WTC11 (cell line): Measurements from ENCODE around the gene METTL1. TPM values are rescaled to one million over a fixed set of nuclear protein-coding genes. Genes with fewer than 3 reads are reported as not detected.

Experiments
- ATAC-seq: fragments of 200-7000 bp; cut with Tn5 transposase; 2 replicates; pipeline ENCODE4 v1.10.0; 2021; ENCODE audit warnings: mild to moderate bottlenecking, moderate library complexity
- CTCF ChIA-PET: fragments of 300-600 bp; sonication (Branson Sonifier 250); formaldehyde crosslinking; loops from one replicate; lab custom pipeline; 2021; ENCODE audit warnings: antibody characterized with exemption; lab: Charles Lee
- POLR2A ChIA-PET: fragments of 350-600 bp; sonication (Branson Sonifier 250); formaldehyde crosslinking; loops from one replicate; lab custom pipeline; 2021; ENCODE audit warnings: antibody characterized with exemption; lab: Charles Lee
- DNase-seq: peaks from one replicate; pipeline ENCODE4 v3.0.0; 2021; ENCODE audit warnings: low spot score
- H3K27ac Mint-ChIP-seq: 2 replicates; pipeline ENCODE4 v1.8.0; 2021; ENCODE audit warnings: mixed read lengths
- H3K27me3 Mint-ChIP-seq: 2 replicates; pipeline ENCODE4 v1.8.0; 2021; ENCODE audit warnings: low read depth, mild to moderate bottlenecking, moderate library complexity, mixed read lengths
- H3K36me3 Mint-ChIP-seq: 2 replicates; pipeline ENCODE4 v1.8.0; 2021; ENCODE audit warnings: mixed read lengths
- H3K4me1 Mint-ChIP-seq: 2 replicates; pipeline ENCODE4 v1.8.0; 2022; ENCODE audit warnings: mixed read lengths
- H3K4me3 Mint-ChIP-seq: 2 replicates; pipeline ENCODE4 v1.8.0; 2021; ENCODE audit warnings: mild to moderate bottlenecking, moderate library complexity, mixed read lengths
- H3K9me3 Mint-ChIP-seq: 2 replicates; pipeline ENCODE4 v1.8.0; 2021; ENCODE audit warnings: mixed read lengths
- ARID4B ChIP-seq: sonication (generic); formaldehyde crosslinking; IDR thresholded peaks from 2 replicates; pipeline ENCODE4 v1.8.0; 2023; ENCODE audit warnings: missing genetic modification reagents, mild to moderate bottlenecking, borderline replicate concordance
- E2F1 ChIP-seq: sonication (generic); formaldehyde crosslinking; IDR thresholded peaks from 2 replicates; pipeline ENCODE4 v1.8.0; 2022; ENCODE audit warnings: mild to moderate bottlenecking, missing genetic modification reagents
- E2F4 ChIP-seq: sonication (generic); formaldehyde crosslinking; IDR thresholded peaks from 2 replicates; pipeline ENCODE4 v1.8.1; 2022; ENCODE audit warnings: low read depth, mild to moderate bottlenecking, moderate library complexity, missing genetic modification reagents, borderline replicate concordance
- ELF4 ChIP-seq: sonication (generic); formaldehyde crosslinking; IDR thresholded peaks from 2 replicates; pipeline ENCODE4 v1.8.1; 2022; ENCODE audit warnings: low read depth, mild to moderate bottlenecking, moderate library complexity, missing genetic modification reagents
- ETV6 ChIP-seq: sonication (generic); formaldehyde crosslinking; IDR thresholded peaks from 2 replicates; pipeline ENCODE4 v1.8.1; 2022; ENCODE audit warnings: mild to moderate bottlenecking, missing genetic modification reagents
- FOXK1 ChIP-seq: sonication (generic); formaldehyde crosslinking; IDR thresholded peaks from 2 replicates; pipeline ENCODE4 v1.8.0; 2022; ENCODE audit warnings: mild to moderate bottlenecking, moderate library complexity, missing genetic modification reagents
- HMGA2 ChIP-seq: fragments of 250-450 bp; sonication (Bioruptor Pico); IDR thresholded peaks from 2 replicates; pipeline ENCODE4 v1.4.0; 2021; ENCODE audit warnings: mild to moderate bottlenecking, moderate library complexity
- IRF2 ChIP-seq: sonication (generic); formaldehyde crosslinking; IDR thresholded peaks from 2 replicates; pipeline ENCODE4 v1.8.0; 2022; ENCODE audit warnings: low read depth, missing genetic modification reagents, borderline replicate concordance
- JAZF1 ChIP-seq: fragments of 250-450 bp; sonication (Bioruptor Pico); IDR thresholded peaks from 2 replicates; pipeline ENCODE4 v1.9.0; 2021; ENCODE audit warnings: moderate library complexity, mild to moderate bottlenecking, inconsistent platforms
- MXD4 ChIP-seq: fragments of 250-450 bp; sonication (Bioruptor Pico); IDR thresholded peaks from 2 replicates; pipeline ENCODE4 v1.8.0; 2021; ENCODE audit warnings: mild to moderate bottlenecking, moderate library complexity, borderline replicate concordance
- NFATC4 ChIP-seq: fragments of 250-450 bp; sonication (Bioruptor Pico); IDR thresholded peaks from 2 replicates; pipeline ENCODE4 v1.9.0; 2021; ENCODE audit warnings: mild to moderate bottlenecking
- NFYB ChIP-seq: sonication (generic); formaldehyde crosslinking; conservative IDR thresholded peaks from 2 replicates; pipeline ENCODE4 v1.8.0; 2022; ENCODE audit warnings: low read depth, missing genetic modification reagents
- NR2C2 ChIP-seq: sonication (generic); formaldehyde crosslinking; IDR thresholded peaks from 2 replicates; pipeline ENCODE4 v1.8.0; 2022; ENCODE audit warnings: mild to moderate bottlenecking, missing genetic modification reagents
- NR3C1 ChIP-seq: sonication (generic); formaldehyde crosslinking; conservative IDR thresholded peaks from 2 replicates; pipeline ENCODE4 v1.8.1; 2023; ENCODE audit warnings: low read depth, mild to moderate bottlenecking, missing genetic modification reagents
- OVOL2 ChIP-seq: fragments of 250-450 bp; sonication (Bioruptor Pico); IDR thresholded peaks from 2 replicates; pipeline ENCODE4 v1.9.0; 2021; ENCODE audit warnings: mild to moderate bottlenecking, borderline replicate concordance
- PRRX2 ChIP-seq: fragments of 250-450 bp; sonication (Bioruptor Pico); IDR thresholded peaks from 2 replicates; pipeline ENCODE4 v1.8.0; 2021; ENCODE audit warnings: mild to moderate bottlenecking
- SOX15 ChIP-seq: fragments of 250-450 bp; sonication (Bioruptor Pico); IDR thresholded peaks from 2 replicates; pipeline ENCODE4 v1.9.0; 2021; ENCODE audit warnings: mild to moderate bottlenecking
- SP1 ChIP-seq: sonication (generic); formaldehyde crosslinking; conservative IDR thresholded peaks from 2 replicates; pipeline ENCODE4 v1.8.1; 2022; ENCODE audit warnings: missing genetic modification reagents
- STAT6 ChIP-seq: sonication (generic); formaldehyde crosslinking; conservative IDR thresholded peaks from 2 replicates; pipeline ENCODE4 v1.8.1; 2023; ENCODE audit warnings: mild to moderate bottlenecking, low read depth, missing genetic modification reagents, moderate library complexity
- TCF7 ChIP-seq: sonication (generic); formaldehyde crosslinking; IDR thresholded peaks from 2 replicates; pipeline ENCODE4 v1.8.0; 2022; ENCODE audit warnings: mild to moderate bottlenecking, low read depth, missing genetic modification reagents, moderate library complexity
- ZBTB21 ChIP-seq: sonication (generic); formaldehyde crosslinking; IDR thresholded peaks from 2 replicates; pipeline ENCODE4 v1.8.1; 2023; ENCODE audit warnings: mild to moderate bottlenecking, missing genetic modification reagents, borderline replicate concordance
- ZNF232 ChIP-seq: sonication (generic); formaldehyde crosslinking; IDR thresholded peaks from 2 replicates; pipeline ENCODE4 v1.8.0; 2022; ENCODE audit warnings: mild to moderate bottlenecking, missing genetic modification reagents
- ZNF396 ChIP-seq: fragments of 250-450 bp; sonication (Bioruptor Pico); IDR thresholded peaks from 2 replicates; pipeline ENCODE4 v1.8.0; 2021; ENCODE audit warnings: mild to moderate bottlenecking, moderate library complexity, borderline replicate concordance
- ZNF423 ChIP-seq: fragments of 250-450 bp; sonication (Bioruptor Pico); IDR thresholded peaks from 2 replicates; pipeline ENCODE4 v2.1.2; 2022; ENCODE audit warnings: mild to moderate bottlenecking, moderate library complexity
- total RNA-seq: library from RNA; stranded (reverse); gene quantifications from 3 replicates; pipeline ENCODE4 v1.2.3, GENCODE V29; 2021

The METTL1 gene
- total RNA-seq, 1 experiment from 2014 or later = 25.5 TPM

GRCh38 chr12:57741844-57742738 is 29.8 kb downstream of the METTL1 start:
- POLR2A ChIA-PET = interaction anchor here (1.0 kb wide), 1 partner anchor 10 kb away, joined by 4 read pairs; the partner anchor contains the start of gene CDK4
- Mint-ChIP-seq H3K27me3 (peaks cover 69% of the 10 kb centered on the region), H3K36me3 (peaks cover 13% of the 10 kb centered on the region), H3K27ac (no peak overlapping the region), H3K4me1 (peaks cover 20% of the 10 kb centered on the region), H3K9me3 (no peaks in the 10 kb centered on the region; the same call in 1 of the 2 replicates), H3K4me3 (peak overlapping the region; percentile 39)
- ATAC-seq (peak; percentile 19), DNase-seq (peak; percentile 46)
- CTCF ChIA-PET = interaction anchor here (0.6 to 4.7 kb wide), 8 partner anchors 10 to 159 kb away, joined by 3 to 31 read pairs (median 4); partner anchors contain the start of gene B4GALNT1
- TF ChIP-seq PRRX2 (CRISPR knock-in tag) (no peak), JAZF1 (CRISPR knock-in tag) (no peak), HMGA2 (CRISPR knock-in tag) (no peak), E2F1 (no peak), E2F4 (CRISPR knock-in tag) (no peak), ZNF396 (no peak), NFYB (CRISPR knock-in tag) (no peak), SOX15 (no peak), IRF2 (CRISPR knock-in tag) (no peak), ELF4 (no peak), ZNF423 (CRISPR knock-in tag) (no peak), ARID4B (no peak), ETV6 (no peak), ZBTB21 (CRISPR knock-in tag) (no peak), FOXK1 (no peak), NR2C2 (CRISPR knock-in tag) (no peak), ZNF232 (CRISPR knock-in tag) (no peak), MXD4 (CRISPR knock-in tag) (no peak), NFATC4 (no peak)

GRCh38 chr12:57741413-57741789 is 30.5 kb downstream of the METTL1 start:
- ChIA-PET POLR2A (interaction anchor here (1.0 kb wide), 1 partner anchor 11 kb away, joined by 4 read pairs; the partner anchor contains the start of gene CDK4), CTCF (interaction anchor here (0.8 to 4.7 kb wide), 7 partner anchors 9 to 158 kb away, joined by 3 to 31 read pairs (median 5); partner anchors contain the start of gene B4GALNT1)
- ATAC-seq (no peak), DNase-seq (no peak)
- no peak overlapping the region for H3K27ac Mint-ChIP-seq
- peaks cover 27% of the 10 kb centered on the region for H3K4me1 Mint-ChIP-seq
- no peaks in the 10 kb centered on the region; the same call in 1 of the 2 replicates for H3K9me3 Mint-ChIP-seq
- H3K36me3 Mint-ChIP-seq = peaks cover 6% of the 10 kb centered on the region; the same call in 1 of the 2 replicates
- no peak overlapping the region; the same call in 1 of the 2 replicates for H3K4me3 Mint-ChIP-seq
- peaks cover 76% of the 10 kb centered on the region for H3K27me3 Mint-ChIP-seq
- TF ChIP-seq TCF7 (CRISPR knock-in tag) (no peak), ZNF423 (CRISPR knock-in tag) (no peak), SP1 (CRISPR knock-in tag) (no peak), STAT6 (CRISPR knock-in tag) (no peak), NR3C1 (CRISPR knock-in tag) (no peak), OVOL2 (CRISPR knock-in tag) (no peak)
